GM21619 (cell line): ENCODE measurements around the gene COL5A1.
"Not testable (repeated sequence)": the region's sequence is repeated elsewhere in the genome, so short reads cannot be mapped to it uniquely, and the experiment has no call there.

Experiments
- ATAC-seq: cut with Tn5 transposase; IDR thresholded peaks from one replicate; pipeline ENCODE4 v1.9.1; 2021; ENCODE audit not compliant: unreplicated experiment

The COL5A1 gene

GRCh38 chr9:134638502-134639090 is 3.0 kb upstream of the COL5A1 start:
- ATAC-seq = no peak

- no peak for ATAC-seq
These were observed 1.6 kb upstream of the COL5A1 start for GRCh38 chr9:134639994-134640393.

GRCh38 chr9:134640506-134641172 is 964 bp upstream of the COL5A1 start:
- no peak for ATAC-seq

GRCh38 chr9:134641990-134642384 is 384 bp downstream of the COL5A1 start:
- ATAC-seq = no peak

GRCh38 chr9:134642385-134643181 is 980 bp downstream of the COL5A1 start:
- ATAC-seq = no peak

GRCh38 chr9:134643222-134643671 is 1.6 kb downstream of the COL5A1 start:
- ATAC-seq = no peak

GRCh38 chr9:134644401-134644724 is 2.8 kb downstream of the COL5A1 start:
- not testable (repeated sequence) for ATAC-seq

- ATAC-seq = no peak
These were observed 3.4 kb downstream of the COL5A1 start for GRCh38 chr9:134644725-134645606.

GRCh38 chr9:134645607-134646365 is 4.2 kb downstream of the COL5A1 start:
- no peak for ATAC-seq

GRCh38 chr9:134647359-134648080 is 5.9 kb downstream of the COL5A1 start:
- ATAC-seq = no peak

- ATAC-seq = no peak
These were observed 7.3 kb downstream of the COL5A1 start for GRCh38 chr9:134648701-134649530.

GRCh38 chr9:134650431-134651190 is 9.0 kb downstream of the COL5A1 start:
- no peak for ATAC-seq

- no peak for ATAC-seq
These were observed 9.8 kb downstream of the COL5A1 start for GRCh38 chr9:134651226-134651905.

- no peak for ATAC-seq
These were observed 11.0 kb downstream of the COL5A1 start for GRCh38 chr9:134652291-134653225.

- ATAC-seq = no peak
These were observed 11.8 kb downstream of the COL5A1 start for GRCh38 chr9:134653259-134654009.

GRCh38 chr9:134655101-134655500 is 13.5 kb downstream of the COL5A1 start:
- ATAC-seq = no peak
